ENCODE measurements around the gene EMC7.

DNA sequence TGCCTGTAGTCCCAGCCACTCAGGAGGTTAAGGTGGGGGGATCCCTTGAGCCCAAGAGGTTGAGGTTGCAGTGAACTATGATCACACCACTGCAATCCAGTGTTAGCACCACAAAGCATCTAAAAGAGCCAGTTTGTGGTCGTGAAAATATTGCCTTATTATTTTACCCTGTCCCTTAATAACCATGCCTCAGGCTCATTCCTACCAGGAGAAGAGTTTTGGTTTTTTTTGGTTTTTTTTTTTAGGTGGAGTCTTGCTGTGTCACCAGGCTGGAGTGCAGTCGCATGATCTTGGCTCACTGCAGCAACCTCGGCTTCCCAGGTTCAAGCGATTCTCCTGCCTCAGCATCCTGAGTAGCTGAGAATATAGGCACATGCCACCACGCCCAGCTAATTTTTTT, 44.8 kb downstream of the EMC7 start:
- TF ChIP-seq, protein P1, sequence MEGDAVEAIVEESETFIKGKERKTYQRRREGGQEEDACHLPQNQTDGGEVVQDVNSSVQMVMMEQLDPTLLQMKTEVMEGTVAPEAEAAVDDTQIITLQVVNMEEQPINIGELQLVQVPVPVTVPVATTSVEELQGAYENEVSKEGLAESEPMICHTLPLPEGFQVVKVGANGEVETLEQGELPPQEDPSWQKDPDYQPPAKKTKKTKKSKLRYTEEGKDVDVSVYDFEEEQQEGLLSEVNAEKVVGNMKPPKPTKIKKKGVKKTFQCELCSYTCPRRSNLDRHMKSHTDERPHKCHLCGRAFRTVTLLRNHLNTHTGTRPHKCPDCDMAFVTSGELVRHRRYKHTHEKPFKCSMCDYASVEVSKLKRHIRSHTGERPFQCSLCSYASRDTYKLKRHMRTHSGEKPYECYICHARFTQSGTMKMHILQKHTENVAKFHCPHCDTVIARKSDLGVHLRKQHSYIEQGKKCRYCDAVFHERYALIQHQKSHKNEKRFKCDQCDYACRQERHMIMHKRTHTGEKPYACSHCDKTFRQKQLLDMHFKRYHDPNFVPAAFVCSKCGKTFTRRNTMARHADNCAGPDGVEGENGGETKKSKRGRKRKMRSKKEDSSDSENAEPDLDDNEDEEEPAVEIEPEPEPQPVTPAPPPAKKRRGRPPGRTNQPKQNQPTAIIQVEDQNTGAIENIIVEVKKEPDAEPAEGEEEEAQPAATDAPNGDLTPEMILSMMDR (IDR thresholded peaks at IDR 0.05): no peak
- TF ChIP-seq, protein P2, sequence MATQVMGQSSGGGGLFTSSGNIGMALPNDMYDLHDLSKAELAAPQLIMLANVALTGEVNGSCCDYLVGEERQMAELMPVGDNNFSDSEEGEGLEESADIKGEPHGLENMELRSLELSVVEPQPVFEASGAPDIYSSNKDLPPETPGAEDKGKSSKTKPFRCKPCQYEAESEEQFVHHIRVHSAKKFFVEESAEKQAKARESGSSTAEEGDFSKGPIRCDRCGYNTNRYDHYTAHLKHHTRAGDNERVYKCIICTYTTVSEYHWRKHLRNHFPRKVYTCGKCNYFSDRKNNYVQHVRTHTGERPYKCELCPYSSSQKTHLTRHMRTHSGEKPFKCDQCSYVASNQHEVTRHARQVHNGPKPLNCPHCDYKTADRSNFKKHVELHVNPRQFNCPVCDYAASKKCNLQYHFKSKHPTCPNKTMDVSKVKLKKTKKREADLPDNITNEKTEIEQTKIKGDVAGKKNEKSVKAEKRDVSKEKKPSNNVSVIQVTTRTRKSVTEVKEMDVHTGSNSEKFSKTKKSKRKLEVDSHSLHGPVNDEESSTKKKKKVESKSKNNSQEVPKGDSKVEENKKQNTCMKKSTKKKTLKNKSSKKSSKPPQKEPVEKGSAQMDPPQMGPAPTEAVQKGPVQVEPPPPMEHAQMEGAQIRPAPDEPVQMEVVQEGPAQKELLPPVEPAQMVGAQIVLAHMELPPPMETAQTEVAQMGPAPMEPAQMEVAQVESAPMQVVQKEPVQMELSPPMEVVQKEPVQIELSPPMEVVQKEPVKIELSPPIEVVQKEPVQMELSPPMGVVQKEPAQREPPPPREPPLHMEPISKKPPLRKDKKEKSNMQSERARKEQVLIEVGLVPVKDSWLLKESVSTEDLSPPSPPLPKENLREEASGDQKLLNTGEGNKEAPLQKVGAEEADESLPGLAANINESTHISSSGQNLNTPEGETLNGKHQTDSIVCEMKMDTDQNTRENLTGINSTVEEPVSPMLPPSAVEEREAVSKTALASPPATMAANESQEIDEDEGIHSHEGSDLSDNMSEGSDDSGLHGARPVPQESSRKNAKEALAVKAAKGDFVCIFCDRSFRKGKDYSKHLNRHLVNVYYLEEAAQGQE (IDR thresholded peaks at IDR 0.05; ENCODE audit: insufficient read depth in 1 of 2, low read depth in 2 of 2, low read length in 1 of 2): no peak
